HL-60/S4 (cell line): ENCODE measurements around the gene NELFCD.
"Not testable (repeated sequence)": the region's sequence is repeated elsewhere in the genome, so short reads cannot be mapped to it uniquely, and the experiment has no call there.

ENCODE experiments used
- in situ Hi-C: fragments of 300-500 bp; cut with MboI; formaldehyde crosslinking; loops from 2 replicates; pipeline ENCODE4 v1.14.3; 2022; ENCODE audit warnings: low sequenced_read_pairs

Gene NELFCD, protein sequence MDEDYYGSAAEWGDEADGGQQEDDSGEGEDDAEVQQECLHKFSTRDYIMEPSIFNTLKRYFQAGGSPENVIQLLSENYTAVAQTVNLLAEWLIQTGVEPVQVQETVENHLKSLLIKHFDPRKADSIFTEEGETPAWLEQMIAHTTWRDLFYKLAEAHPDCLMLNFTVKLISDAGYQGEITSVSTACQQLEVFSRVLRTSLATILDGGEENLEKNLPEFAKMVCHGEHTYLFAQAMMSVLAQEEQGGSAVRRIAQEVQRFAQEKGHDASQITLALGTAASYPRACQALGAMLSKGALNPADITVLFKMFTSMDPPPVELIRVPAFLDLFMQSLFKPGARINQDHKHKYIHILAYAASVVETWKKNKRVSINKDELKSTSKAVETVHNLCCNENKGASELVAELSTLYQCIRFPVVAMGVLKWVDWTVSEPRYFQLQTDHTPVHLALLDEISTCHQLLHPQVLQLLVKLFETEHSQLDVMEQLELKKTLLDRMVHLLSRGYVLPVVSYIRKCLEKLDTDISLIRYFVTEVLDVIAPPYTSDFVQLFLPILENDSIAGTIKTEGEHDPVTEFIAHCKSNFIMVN

DNA sequence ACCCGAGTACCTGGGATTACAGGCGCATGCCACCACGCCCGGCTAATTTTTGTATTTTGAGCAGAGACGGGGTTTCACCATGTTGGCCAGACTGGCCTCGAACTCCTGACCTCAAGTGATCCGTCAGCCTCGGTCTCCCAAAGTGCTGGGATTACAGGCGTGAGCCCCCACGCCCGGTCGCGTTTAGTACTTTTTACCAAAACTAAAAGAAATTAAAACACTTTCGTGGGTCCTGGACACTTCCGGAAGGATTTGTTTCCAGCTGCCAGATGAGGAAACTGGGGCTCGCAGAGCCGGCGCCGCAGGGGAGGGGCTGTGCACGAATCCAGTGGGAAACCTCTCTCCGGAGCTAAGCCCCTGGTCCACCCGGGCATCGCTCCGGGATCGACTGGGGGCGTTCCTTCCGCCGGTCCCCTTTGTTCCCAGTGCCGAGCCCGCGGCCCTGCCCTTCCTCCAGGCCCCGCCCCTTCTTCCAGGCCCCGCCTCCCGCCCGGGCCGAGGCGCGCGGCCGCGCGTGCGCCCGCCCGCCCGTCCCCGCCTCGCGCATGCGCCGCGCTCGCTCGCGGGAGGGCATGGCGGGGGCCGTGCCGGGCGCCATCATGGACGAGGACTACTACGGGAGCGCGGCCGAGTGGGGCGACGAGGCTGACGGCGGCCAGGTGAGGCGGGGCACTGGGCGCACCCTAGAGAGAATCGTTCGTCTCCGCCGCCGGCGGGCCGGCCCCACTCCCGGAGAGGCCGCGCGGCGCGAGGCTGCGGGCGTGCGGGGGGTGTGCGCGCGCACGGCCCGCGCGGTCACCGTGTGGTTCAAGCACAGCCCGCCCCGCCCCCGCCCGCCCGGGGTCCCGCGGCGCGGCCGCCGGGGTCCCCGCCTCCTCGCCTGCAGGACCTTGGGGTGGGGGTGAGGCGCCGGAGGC is at the start of gene NELFCD:
Gene NELFCD, plus strand, starts transcription at position 546 of the 917 bp plus-strand sequence. Its CDS starts 54 bp downstream, at position 600.
- in situ Hi-C loops, result no loop called here

DNA sequence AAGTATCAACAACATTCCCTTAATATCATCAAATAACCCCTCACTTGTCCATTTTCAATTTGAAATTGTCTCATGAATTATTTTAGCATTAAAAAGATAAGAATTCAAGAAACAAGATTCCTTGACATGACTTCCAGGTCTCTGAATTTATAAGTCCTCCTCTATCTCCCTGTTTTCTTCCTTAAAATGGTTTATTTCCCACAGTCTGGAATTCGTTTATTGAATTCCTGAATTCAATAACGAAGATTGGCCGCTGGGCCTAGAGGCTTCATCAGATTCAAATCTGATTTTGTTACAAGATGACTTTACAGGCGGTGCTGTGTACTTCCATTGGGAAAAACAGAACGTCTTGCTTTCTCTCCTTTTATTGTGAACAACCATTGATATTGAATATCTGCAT is 48.9 kb upstream of the NELFCD start:
- in situ Hi-C loops, result no loop called here

DNA sequence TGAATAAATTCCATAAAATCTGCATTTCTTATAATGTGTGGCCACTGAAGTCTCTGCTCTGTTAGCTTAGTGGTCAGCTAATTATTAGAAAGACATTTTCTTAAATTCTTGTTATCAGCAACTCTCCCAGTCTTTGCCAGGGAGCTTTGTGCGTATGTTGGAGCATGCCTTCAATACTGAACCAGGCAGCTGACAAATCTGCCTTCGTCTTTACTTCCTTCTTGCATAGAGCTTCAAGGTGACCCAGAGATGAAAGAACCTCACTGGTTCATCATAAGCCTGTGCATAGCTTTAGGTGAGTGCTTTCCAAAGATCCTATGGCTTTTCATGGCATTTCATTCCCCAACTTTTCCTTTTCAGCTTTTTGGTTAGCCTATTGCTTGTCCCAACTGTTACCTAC is 43.0 kb upstream of the NELFCD start:
- in situ Hi-C loops, result no loop called here

DNA sequence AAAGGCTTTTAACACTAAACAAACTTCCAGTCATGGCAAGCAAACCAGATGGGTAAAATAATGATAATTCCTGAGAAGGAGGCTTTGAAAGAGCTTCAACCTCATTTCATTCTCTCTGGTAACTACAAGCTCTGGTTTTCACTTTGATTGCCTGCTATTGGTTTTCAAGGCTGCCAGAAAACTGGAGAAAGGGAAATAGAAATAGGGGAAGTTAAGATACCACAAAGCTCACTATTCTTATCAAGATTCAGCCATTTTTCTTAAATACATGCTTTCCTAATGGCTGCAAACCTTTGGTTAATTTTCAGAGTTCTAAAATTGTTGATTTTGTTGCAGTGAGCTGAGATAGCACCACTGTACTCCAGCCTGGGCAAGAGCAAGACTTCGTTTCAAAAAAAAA is 42.5 kb upstream of the NELFCD start:
- in situ Hi-C loops, result no loop called here

DNA sequence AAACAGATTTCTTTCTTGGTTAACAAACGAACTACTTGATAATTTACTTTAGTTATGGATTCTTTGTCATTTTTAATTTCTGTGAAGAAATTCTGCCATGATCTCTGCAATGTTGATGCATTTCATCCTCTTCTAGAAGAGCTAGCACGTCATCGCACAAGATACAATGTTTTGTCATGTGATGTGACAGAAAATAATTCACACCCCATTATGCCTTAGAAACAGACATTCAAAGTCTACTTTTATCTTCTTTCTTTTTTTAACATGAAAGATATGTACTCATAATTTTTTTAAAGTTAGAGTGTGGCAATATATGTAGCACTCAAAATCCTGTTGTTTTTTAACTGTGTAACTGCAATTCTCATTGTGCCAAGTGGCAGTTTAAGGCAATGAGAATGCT is 39.6 kb upstream of the NELFCD start:
- in situ Hi-C loops, result no loop called here

DNA sequence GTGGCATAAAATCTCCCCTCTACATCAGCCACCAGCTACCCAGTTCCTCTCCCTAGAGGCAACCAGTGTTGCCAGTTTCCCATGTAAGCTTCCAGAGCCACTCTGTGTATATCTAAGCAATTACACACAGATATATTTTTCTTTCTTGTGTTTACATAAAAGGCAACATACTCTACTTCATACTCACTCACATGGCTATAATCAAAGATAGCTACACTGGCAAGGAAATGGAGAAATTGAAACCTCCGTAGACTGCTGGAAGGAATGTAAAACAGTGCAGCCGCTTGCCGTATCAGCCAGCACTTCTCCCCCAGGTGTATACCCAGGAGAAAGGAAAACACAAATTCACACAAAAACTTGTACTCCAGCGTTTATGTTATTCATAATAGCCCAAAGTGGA is 38.5 kb upstream of the NELFCD start:
- in situ Hi-C loops, result no loop called here

DNA sequence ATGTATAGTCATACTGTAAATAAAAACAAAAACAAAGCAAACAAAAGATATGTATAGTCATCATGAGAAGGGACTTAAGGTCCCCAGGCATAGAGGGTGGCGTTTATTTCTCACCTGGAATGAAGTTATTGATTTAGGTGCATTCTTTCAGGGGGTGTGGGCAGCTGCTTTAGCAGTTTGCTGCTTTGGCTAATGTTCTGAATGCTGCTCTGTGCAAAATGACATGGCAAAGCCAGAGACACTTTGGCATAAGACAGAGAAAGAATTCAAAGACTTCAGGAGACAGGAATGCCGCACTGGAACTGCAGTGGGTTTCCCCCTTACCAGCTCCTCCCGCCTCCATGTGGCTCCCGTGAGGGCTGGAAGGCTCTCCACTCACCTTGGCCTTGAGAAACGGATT is 36.4 kb upstream of the NELFCD start:
- in situ Hi-C loops, result no loop called here

DNA sequence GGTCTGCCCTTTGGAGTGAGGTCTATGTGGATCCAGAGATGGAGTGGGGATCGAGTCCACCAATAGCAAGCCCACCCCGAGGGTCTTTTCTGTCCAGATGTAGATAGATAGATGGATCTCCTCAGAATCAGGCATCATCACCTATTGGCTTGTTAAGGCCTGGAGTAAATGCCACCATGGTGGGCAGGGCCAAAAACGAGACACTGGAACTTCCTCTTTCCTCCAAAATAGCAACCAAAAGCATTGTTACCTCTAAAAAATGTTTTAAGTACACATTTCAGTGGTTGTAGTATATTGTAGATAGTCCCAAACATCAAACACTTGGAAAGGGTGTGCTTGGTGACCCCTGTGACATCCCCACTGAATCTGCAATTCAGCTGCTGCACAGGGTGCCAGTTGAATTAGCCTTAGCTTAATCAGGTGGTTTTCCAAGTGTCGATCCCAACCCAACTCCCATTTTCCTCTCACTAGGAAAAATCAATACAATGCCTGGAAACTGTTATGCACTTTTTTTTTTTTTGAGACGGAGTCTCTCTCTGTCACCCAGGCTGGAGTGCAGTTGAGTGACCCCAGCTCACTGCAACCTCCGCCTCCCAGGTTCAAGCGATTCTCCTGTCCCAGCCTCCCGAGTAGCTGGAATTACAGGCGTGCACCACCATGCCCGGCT is 35.0 kb upstream of the NELFCD start:
- in situ Hi-C loops, result no loop called here

DNA sequence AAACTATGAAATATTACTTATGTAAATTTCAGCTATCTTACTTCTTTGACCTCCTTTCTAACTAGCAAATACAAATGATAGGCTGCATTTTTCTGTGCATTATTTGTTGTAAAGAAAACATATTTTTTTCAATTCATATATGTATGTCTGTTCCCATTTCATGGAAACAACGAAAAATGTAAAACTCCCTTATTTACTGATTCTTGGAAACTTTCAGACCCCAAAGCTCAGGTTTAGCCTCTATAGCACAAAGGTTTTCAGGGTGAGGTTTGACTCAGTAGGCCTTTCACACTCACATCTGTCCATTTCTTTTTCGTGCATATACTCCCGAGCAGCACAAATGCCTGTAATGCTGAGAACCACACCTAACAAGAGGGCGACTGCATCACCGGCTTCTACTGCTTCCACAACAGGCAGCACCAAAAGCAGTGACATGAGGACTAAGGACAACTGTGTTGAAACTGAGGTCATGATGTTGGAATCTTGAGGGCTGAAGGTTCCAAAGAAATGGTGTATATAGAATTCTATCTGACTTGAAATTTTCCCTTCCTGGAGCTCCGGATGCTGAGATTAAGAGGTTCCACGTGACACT is 33.2 kb upstream of the NELFCD start:
- in situ Hi-C loops, result not testable (repeated sequence)

DNA sequence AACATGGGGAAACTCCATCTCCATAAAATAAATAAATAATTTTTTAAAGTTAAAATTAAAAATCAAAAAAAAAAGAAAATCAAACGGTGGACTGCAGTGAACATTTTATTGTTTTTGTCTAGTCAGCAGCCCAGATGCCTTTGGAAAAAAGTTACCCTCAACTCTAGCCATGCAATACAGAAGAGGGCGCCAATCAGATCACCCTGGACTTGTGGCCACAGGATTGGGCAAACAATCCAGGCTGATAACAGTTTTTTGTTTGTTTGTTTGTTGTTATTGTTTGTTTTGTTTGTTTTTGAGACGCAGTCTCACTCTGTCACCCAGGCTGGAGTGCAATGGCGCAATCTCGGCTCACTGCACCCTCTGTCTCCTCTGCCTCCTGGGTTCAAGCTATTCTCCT is 30.5 kb upstream of the NELFCD start:
- in situ Hi-C loops, result no loop called here

DNA sequence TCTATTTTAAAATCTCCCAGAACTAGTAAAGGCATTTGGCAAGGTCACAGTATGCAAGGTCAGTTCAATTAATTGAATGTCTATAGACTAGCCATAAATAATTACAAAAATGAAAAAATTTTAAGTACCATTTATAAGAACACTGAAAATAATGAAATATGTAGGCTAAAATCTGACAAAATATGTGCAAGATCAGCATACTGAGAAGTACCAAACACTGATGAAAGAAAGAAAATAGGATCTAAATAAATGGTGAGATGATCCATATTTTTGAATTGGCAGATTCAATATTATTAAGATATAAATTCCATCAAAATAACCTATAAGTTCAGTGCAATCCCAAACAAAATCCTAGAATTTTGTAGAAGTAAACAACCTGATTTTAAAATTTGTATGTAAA is 28.0 kb upstream of the NELFCD start:
- in situ Hi-C loops, result no loop called here

DNA sequence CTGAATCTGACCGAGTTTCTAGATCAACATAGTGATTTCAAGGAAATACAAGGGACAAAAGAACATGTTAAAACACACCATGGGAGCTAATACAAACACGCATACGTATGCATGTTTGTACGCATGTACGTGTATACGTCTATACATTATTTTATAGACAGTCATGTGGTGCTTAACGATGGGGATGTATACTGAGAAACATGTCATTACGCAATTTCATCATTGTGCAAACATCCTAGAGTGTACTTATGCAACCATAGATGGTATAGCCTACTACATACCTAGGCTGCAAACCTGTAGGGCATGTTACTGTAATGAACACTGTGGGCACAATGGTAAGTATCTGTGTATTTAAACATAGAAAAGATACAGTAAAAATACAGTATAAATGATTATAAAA is 25.0 kb upstream of the NELFCD start:
- in situ Hi-C loops, result no loop called here

DNA sequence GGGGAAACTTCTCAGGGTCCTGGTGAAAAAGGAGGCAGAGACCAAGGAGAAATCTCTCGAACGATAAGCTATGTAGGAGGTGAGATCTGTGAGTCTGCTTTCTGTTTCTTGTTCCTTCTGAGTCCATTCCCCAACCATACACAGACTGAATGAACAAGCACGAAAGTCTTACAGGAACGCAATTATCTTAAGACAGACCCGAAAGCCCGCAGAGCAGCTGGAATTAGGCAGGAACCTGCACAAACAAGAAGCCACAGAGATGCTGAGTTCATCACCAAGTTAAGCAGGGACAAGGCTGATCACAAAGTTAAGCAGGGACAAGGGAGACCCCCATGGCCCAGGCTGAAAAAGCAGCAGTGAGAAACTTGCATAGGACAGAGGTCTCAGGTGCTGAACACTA is 21.4 kb upstream of the NELFCD start:
- in situ Hi-C loops, result no loop called here

DNA sequence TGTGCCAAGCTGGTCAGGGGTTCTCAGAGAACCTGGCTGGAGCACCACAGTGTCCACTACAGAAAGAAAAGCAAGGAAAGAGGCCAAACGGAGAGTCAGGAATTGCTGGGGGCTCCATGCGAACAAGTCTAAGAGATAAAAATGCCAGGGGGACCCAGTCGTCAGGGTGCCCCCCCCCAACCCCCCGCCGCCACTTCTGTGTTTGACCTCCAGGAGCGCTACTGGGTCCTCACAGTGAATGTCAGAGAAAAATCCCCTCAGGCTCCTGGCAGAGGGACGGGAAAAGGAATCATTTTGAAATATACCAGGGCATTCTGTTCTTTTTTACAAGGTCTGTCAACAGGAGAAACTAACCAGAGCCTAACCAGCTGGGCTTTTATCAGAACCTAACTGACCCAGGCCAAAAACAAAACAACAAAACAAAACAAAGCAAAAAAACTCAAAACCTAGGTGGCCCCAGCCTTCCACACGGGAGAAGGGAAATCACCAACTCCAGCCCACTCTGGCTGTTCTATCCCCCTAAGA is 17.9 kb upstream of the NELFCD start:
- in situ Hi-C loops, result no loop called here

DNA sequence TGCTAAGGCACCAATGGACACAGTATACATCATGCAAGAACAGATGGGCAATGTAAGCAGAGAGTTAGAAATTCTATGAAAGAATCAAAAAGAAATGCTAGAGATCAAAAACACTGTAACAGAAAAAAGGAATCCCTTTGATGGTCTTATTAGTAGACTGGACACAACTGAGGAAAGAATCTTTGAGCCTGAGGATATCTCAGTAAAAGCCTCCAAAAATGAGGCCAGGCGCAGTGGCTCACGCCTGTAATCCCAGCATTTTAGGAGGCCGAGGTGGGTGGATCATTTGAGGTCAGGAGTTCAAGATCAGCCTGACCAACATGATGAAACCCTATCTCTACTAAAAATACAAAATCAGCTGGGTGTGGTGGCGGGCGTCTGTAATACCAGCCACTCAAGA is 17.1 kb upstream of the NELFCD start:
- in situ Hi-C loops, result not testable (repeated sequence)

DNA sequence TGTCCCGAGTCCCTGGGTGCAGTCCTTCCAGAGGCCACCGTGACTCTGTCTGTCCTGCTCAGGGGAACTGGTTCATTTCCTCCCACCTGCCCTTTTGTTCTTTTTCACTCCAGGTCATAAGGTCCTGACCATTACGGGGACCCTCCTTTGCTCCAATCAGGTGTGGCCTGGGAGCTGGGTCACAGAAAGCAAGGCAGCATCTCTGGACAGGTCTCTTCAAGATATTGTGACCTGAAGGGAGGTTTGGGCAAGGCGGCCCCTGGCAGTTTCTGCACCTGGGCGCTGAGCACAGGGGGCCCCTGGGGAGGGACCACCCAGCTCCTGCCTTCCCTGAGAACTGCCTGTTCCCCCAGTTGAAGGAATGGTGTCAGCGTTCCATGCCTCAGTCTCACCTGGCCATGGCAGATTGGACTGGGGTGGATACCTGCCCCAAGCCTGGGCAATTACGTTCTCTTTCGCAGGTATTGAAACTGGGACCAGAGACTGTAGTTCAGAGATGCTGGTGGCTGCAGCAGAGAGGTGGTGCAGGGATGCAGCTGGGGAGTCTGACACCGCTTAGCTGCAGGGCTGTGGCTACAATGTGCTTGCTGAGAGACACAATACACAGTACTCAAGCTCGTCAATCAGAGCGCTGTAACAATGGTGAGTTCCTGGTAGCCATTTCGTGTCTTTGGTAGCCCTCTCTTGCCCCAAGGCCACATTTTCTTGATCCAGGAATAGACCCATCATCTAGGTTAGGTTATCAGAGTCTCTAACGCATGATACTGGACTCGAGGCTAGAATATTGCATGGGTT is 15.6 kb upstream of the NELFCD start:
- in situ Hi-C loops, result no loop called here

DNA sequence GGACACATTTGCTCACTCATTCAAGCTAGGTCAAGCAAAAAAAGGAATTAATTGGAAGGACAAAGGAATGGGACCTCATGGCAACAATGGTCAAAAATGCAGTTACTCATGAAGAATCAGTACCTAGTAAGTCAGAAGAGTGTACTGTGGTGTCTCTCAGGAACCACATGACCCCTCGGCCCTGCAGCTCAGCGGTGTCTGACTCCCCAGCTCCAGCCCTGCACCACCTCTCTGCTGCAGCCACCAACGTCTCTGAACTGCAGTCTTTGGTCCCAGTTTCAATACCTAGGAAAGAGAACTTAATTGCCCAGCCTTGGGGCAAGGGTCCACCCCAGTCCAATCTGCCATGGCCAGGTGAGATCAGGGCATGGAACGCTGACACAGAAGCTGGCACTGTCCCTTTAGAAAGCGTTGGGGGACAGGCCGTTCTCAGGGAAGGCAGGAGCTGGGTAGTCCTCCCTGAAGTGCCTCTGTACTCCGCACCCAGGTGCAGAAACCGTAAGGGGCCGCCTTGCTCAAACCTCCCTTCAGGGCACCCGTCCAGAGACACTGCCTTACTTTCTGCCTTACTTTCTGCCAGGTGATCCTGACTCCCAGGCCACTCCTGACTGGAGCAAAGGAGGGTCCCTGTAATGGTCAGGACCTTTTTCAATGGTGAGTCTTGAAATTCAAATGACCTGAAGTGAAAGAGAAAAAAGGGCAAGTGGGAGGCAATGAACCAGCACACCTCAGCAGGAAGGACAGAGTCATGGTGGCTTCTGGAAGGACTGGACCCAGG is 13.2 kb upstream of the NELFCD start:
- in situ Hi-C loops, result no loop called here

DNA sequence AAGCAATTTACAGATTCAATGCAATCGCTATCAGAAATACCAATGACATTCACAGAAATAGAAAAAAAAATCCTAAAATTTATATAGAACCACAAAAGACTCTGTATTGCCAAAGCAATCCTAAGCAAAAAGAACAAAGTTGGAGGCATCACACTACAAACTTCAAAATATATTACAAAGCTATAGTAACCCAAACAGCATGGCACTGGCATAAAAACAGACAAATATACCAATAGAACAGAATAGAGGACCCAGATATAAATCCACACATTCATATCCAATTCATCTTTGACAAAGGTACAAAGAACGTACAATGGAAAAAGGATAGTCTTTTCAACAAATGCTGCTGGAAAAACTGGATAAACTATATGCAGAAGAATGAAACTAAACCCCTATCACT is 11.6 kb upstream of the NELFCD start:
- in situ Hi-C loops, result no loop called here

DNA sequence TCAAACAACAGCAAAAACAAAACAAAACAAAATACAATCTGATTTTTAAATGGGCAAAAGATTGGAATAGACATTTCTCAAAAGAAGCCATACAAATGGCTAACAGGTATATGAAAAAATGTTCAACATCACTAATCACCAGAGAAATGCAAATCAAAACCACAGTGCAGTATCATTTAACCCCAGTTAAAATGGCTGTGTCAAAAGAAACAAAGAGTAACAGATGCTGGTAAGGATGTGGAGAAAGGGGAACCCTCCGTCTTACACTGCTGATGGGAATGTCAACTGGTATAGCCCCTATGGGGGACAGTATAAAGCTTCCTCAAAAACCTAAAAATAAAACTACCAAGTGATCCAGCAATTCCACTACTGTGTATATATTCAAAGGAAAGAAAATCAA is 10.9 kb upstream of the NELFCD start:
- in situ Hi-C loops, result no loop called here
